Fibroblast of skin of abdomen (primary cell): ENCODE measurements around the gene ZNF749.
A peak's percentile ranks its signal among the peaks of the same experiment; 100 is the strongest.

Experiments
- DNase-seq: peaks from one replicate; pipeline ENCODE4 v3.0.0-alpha.2; 2013

Gene ZNF749

GRCh38 chr19:57466489-57466888 lies 31.4 kb downstream of the ZNF749 start:
- DNase-seq = no peak

GRCh38 chr19:57473646-57474045 lies 38.5 kb downstream of the ZNF749 start:
- no peak for DNase-seq

- DNase-seq = peak; percentile 92
Measured at GRCh38 chr19:57477191-57478008, 42.3 kb downstream of the ZNF749 start, which contains the start of gene ZNF772. Gene ZNF772 (minus strand): TSS chr19:57477566. CDS start chr19:57477309, 257 bp downstream.

- peak; percentile 85 for DNase-seq
Measured at GRCh38 chr19:57487477-57488298, 52.6 kb downstream of the ZNF749 start, which contains the start of gene ZNF419. Gene ZNF419 (plus strand): TSS chr19:57487750. CDS start chr19:57487951, 201 bp downstream.

- DNase-seq = peak; percentile 35
Measured at GRCh38 chr19:57488299-57488644, 53.1 kb downstream of the ZNF749 start.
